ENCODE data around the gene WDR31.
"Not testable (repeated sequence)": the region's sequence is repeated elsewhere in the genome, so short reads cannot be mapped to it uniquely, and the experiment has no call there.

The WDR31 gene

GRCh38 chr9:113368982-113369854 lies 29.1 kb upstream of the WDR31 start:
- DNase-seq (ENCODE audit: low read depth), result no peak

GRCh38 chr9:113368348-113368981 lies 28.4 kb upstream of the WDR31 start:
- DNase-seq (ENCODE audit: low read depth), result no peak

DNA sequence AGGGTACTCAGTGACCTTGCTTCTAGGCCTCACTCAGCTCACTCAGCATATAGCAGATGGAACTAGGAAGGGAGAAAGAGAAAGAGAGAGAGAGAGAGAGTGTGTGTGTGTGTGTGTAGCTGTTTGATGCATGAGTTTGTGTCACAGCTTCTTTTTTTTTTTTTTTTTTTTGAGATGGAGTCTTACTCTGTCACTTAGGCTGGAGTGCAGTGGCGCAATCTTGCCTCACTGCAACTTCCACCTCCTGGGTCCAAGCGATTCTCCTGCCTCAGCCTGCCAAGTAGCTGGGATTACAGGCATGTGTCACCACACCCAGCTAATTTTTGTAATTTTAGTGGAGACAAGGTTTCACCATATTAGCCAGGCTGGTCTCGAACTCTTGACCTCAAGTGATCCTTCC lies 25.6 kb upstream of the WDR31 start:
- not testable (repeated sequence) for DNase-seq (ENCODE audit: low read depth)

- DNase-seq (ENCODE audit: low read depth), result no peak
Measured at GRCh38 chr9:113364951-113365350, 24.9 kb upstream of the WDR31 start.

- DNase-seq (ENCODE audit: low read depth), result no peak
Measured at GRCh38 chr9:113363336-113363735, 23.3 kb upstream of the WDR31 start.

DNA sequence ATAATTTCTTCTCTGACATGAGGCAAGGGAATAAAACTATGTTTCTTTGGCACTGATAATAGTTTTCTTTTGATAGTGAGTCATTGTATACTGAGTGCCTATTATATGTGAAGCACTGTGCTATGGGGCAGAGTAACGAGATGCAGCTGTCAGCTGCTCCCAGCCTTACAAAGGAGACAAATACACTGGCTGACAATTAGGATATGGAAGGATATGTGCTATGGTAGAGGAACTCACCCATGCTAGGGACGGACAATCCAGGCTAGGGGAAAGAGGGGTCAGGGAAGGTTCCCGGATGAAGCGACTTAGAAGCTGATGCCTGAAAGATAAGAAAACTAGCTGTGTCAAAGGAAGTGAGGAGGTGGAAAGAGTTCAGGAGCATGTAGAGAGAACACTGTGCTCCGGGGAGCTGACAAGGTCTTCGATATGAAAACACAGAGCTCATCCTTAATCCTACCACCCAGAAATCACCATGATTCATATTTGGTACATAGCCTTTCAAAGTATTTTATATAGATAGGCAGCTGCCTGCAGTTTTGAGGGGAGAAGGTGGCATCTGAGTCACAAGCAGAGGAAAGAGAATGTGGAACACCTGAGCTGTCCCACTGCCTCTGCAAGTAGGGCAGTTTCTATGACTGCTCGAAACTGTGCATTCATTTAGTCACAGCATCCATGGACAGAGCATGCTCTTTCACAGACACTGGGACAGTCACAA lies 21.4 kb upstream of the WDR31 start:
- no peak for DNase-seq (ENCODE audit: low read depth)

GRCh38 chr9:113360242-113360842 lies 20.3 kb upstream of the WDR31 start:
- DNase-seq (ENCODE audit: low read depth), result no peak

DNA sequence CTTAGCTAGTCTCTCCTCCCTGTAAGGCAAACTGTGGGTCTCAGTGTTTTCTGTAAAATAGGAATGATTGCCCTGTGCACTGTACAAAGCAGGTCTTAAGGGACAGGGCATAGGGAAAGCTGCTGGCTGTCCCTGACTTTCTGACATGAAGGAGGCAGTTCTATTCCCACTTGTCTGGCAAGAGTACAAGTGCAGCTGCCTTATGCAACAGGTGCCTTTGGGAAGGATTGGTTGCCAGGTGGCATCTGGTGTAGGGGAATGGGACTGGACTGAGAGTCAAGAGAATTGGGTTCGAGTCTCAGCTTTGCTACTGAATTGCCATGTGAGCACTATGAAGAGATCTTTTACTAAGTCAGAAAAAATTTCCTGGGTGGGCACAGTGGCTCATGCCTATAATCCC lies 19.3 kb upstream of the WDR31 start:
- no peak for DNase-seq (ENCODE audit: low read depth)

DNA sequence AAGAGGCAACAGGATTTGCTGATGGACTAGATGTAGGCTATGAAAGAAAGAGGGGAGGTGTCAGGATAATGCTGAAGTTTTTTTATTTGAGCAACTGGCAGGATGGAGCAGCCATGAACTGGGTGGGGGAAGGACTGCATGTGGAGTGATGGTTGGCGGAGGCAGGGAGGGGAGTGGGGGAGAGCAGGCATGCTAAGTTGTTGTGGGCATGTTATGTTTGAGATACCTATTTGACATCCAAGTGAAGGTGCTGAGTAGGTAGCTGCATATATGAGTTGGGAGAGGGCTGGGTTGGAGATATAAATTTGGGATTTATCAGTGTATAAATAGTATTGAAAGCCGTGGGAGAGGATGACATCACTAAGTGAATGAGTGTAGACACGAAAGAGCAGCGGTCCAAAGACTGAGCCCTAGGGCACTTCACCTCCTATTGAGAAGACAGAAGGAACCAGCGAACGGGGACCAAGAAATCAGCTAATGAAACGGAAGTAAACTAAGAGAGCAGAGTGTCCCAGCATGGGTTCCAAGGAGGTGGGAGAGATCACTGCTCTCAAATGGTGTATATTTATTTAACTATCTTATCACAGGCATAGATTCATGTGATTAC lies 16.7 kb upstream of the WDR31 start:
- no peak for DNase-seq (ENCODE audit: low read depth)

DNA sequence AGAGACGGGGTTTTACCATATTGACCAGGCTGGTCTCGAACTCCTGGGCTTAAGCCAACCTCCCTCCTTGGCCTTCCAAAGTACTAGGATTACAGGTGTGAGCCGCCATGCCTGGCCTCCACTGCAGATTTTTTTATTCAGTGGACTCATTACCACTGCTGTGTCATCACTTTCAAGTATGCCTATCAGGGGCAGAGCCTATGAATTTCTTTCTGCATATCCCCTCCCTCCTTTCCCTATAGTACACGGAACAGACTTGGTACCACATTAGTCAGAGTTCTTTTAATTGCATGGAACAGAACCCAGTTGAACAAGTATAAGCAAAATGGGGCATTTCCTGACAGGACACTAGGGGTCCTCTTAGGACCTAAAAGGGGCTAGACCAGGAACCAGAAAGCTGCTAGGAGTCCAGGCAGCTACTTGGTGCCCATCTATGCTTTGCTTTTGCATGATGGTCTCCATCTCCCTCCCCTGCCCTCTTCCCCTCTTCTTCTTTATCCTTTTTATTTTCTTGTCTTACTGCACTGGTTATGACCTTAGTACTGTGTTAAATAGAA lies 15.0 kb upstream of the WDR31 start:
- no peak for DNase-seq (ENCODE audit: low read depth)

DNA sequence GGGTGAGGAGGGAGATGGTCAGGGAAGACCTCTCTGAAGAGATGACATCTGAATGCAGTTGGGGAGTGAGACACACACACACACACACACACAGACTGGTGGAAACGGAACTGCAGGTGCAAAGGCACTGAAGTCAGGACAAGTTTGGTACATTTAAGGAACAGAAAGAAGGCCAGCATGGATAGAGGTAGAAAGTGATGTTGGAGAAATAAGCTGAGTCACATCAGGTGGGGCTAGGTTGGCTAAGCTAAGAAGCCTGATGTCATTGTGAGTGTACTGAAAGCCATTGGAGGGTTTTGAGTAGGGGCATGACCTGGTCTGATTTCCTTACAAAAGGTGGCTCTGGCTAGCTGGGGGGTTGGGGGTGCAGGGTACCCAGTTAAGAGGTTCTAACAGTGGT lies 12.3 kb upstream of the WDR31 start:
- no peak for DNase-seq (ENCODE audit: low read depth)

DNA sequence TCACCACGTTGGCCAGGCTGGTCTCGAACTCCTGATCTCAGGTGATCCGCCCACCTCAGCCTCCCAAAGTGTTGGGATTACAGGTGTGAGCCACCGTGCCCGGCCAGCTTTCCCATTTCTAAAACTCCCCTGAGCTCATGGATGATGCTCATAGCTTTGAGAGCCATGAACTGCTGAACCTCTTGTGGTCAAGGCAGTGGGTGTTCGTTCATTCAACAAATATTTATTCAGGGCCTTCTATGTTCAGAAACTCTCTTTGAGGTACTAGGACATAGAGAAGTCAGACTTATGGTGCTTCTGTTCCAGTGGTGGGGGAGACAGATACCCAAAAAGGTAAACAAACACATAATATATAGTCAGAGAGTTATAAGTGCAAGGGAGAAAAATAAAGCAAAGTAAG lies 11.9 kb upstream of the WDR31 start:
- DNase-seq (ENCODE audit: low read depth), result no peak

DNA sequence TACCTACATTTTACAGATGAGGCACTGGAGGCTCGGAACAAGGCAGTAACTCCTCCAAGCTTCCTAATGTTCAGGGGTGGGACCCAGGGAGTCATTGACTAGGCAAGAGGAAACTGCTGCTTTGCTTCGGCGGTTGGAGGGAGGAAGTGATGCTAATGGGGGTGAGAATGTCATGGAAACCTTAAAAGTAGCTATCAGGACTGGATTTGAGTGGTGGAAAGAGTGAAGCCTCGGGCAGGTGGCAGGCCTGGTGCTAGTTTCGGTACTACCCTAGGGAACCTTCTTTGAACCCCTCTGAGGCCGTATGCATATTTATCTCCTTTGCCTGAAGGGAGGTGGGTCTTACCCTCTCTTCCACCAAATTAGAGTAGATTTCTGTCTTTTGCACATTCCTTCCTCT lies 10.9 kb upstream of the WDR31 start:
- DNase-seq (ENCODE audit: low read depth), result no peak

- no peak for DNase-seq (ENCODE audit: low read depth)
Measured at GRCh38 chr9:113350107-113350661, 10.1 kb upstream of the WDR31 start.

DNA sequence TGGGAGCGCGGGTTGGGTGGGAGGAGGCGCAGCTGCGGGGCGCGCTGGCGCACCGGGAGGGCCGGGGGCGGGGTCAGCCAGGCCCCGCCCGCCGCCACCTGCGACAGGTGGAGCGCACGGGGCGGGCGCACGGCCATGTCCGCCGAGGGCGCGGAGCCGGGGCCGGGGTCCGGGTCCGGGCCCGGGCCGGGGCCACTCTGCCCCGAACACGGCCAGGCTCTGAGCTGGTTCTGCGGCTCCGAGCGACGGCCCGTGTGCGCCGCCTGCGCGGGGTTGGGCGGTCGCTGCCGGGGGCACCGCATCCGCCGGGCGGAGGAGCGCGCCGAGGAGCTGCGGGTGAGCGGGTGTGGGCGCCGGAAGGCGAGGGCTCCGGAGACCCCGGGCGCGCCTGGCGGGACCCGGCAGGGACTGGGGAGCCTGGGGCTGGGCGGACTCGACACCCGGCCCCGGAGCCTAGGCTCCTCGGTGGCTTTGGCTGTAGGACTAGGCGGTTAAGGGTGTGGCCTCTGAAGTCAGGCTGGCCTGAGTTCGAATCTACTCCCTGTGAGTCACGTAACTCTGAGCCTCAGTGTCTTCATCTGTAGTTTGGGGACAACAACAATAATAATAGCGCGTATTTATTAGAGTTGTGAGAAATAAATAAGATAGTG lies 9.5 kb upstream of the WDR31 start, which contains the start of gene BSPRY:
TSS of gene BSPRY (plus strand) at position 97 of the 650 bp plus-strand sequence. CDS start at position 136, 39 bp downstream.
- no peak for DNase-seq (ENCODE audit: low read depth)

GRCh38 chr9:113349066-113349444 lies 9.0 kb upstream of the WDR31 start:
- no peak for DNase-seq (ENCODE audit: low read depth)

- DNase-seq (ENCODE audit: low read depth), result no peak
Measured at GRCh38 chr9:113348437-113348836, 8.4 kb upstream of the WDR31 start.

- no peak for DNase-seq (ENCODE audit: low read depth)
Measured at GRCh38 chr9:113345671-113346070, 5.6 kb upstream of the WDR31 start.

DNA sequence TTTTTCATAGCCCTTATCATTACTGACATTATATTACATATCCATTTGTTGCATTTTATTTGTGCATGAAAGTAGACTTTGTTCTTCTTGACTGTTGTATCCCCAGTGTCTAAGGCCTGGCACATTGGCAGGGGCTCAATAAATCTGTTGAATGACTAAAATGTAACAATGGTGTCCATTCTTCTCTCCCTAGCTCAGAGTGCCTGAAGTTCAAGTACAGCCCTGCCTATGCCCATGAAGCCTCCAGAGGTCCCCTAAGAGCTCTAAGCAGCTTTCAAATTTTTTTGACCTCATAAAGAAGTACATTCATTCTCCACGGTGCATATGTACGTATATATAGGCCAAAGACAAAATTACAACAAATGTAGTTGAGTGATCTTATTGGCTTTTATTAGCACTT lies 5.1 kb upstream of the WDR31 start:
- DNase-seq (ENCODE audit: low read depth), result no peak

- DNase-seq (ENCODE audit: low read depth), result no peak
Measured at GRCh38 chr9:113343732-113344231, 3.7 kb upstream of the WDR31 start.
